Breast epithelium (tissue), 3 donors: ENCODE results near the gene CTNNA3.

ENCODE experiments used
- POLR2A ChIP-seq: fragments of 450-650 bp; IDR thresholded peaks from one replicate; pipeline ENCODE4 v1.6.1; 2016; ENCODE audit warnings: antibody characterized with exemption, mild to moderate bottlenecking, moderate library complexity
- POLR2AphosphoS5 ChIP-seq, 3 donors: sonication (generic); formaldehyde crosslinking; IDR thresholded peaks; one replicate each; pipeline ENCODE4 v1.6.1; 2017; ENCODE audit warnings: antibody characterized with exemption in 3 of 3
- TF ChIP-seq, protein P1 (sequence below), 3 donors: fragments of 450-650 bp; IDR thresholded peaks; one replicate each; pipeline ENCODE4 v1.5.1; 2016 to 2017; ENCODE audit warnings: antibody characterized with exemption in 3 of 3, mild to moderate bottlenecking in 3 of 3, moderate library complexity in 3 of 3

DNA sequence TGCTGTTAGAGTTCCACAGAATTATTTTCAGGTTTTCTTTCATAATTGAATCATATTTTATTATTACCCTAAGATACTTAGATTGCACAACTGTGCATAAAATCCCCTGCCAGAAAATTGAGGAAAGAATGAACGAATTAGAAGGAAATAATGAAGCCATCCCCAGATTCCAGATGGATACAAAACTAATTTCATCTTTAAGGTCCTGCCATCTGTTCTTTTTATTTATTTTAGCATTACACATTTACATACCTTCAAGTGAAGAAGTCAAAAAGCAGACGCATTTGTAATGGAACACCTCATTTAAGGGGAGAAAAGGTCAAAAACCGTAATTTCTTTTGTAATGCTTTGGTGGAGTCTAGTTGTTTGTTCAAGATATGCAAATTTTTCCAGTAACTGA is 847.1 kb downstream of the CTNNA3 start:
- TF ChIP-seq, protein P1, sequence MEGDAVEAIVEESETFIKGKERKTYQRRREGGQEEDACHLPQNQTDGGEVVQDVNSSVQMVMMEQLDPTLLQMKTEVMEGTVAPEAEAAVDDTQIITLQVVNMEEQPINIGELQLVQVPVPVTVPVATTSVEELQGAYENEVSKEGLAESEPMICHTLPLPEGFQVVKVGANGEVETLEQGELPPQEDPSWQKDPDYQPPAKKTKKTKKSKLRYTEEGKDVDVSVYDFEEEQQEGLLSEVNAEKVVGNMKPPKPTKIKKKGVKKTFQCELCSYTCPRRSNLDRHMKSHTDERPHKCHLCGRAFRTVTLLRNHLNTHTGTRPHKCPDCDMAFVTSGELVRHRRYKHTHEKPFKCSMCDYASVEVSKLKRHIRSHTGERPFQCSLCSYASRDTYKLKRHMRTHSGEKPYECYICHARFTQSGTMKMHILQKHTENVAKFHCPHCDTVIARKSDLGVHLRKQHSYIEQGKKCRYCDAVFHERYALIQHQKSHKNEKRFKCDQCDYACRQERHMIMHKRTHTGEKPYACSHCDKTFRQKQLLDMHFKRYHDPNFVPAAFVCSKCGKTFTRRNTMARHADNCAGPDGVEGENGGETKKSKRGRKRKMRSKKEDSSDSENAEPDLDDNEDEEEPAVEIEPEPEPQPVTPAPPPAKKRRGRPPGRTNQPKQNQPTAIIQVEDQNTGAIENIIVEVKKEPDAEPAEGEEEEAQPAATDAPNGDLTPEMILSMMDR (IDR thresholded peaks at IDR 0.05): no peak
- TF ChIP-seq POLR2AphosphoS5 (IDR thresholded peaks at IDR 0.05): no peak
- no peak for TF ChIP-seq POLR2A
